ENCODE data around the gene SHISAL1.

- TF ChIP-seq, protein P1, sequence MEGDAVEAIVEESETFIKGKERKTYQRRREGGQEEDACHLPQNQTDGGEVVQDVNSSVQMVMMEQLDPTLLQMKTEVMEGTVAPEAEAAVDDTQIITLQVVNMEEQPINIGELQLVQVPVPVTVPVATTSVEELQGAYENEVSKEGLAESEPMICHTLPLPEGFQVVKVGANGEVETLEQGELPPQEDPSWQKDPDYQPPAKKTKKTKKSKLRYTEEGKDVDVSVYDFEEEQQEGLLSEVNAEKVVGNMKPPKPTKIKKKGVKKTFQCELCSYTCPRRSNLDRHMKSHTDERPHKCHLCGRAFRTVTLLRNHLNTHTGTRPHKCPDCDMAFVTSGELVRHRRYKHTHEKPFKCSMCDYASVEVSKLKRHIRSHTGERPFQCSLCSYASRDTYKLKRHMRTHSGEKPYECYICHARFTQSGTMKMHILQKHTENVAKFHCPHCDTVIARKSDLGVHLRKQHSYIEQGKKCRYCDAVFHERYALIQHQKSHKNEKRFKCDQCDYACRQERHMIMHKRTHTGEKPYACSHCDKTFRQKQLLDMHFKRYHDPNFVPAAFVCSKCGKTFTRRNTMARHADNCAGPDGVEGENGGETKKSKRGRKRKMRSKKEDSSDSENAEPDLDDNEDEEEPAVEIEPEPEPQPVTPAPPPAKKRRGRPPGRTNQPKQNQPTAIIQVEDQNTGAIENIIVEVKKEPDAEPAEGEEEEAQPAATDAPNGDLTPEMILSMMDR (conservative IDR thresholded peaks at IDR 0.05; ENCODE audit: low read depth, low read length): no peak
- no peak for TF ChIP-seq EZH2phosphoT487 (IDR thresholded peaks at IDR 0.05; ENCODE audit: borderline replicate concordance, low read length)
Measured at GRCh38 chr22:44293876-44294275, 18.9 kb downstream of the SHISAL1 start.

Data from PC-3 (cell line).